Endometrium (tissue), 2 donors: ENCODE results near the gene HTR1D.

Experiments used
- FAIRE-seq: peaks from 2 replicates; lab custom pipeline; 2012; peaks lifted over from hg19 to GRCh38; lab: Jason Lieb, UNC
- donor health status: control.
- donor health status: control.

HTR1D gene

DNA sequence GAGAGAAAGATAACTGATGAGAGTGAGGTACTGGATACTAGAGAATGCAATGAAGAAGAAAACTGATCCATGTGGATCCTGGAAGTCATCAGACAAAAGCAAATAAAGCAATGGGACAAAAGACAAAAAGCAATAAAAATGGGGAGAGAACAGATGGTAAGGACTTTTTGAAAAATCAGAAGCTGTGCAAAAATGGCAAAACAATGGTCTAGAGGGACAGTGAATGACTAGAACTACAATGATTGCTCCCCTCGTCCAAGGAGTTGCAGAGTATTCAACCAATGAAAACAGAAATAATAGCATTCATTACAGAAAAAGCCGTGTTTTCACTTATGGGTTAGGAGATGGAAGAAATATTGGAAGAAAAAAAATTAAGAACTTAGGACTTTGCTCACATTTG is 67.2 kb downstream of the HTR1D start:
- no peak for FAIRE-seq

GRCh38 chr1:23149114-23149513 is 68.2 kb downstream of the HTR1D start:
- FAIRE-seq, result no peak

- FAIRE-seq, result no peak
These were observed 69.2 kb downstream of the HTR1D start for GRCh38 chr1:23148084-23148483.
